ENCODE data around the gene INTU.

- TF ChIP-seq CTCF (IDR thresholded peaks at IDR 0.05; ENCODE audit: low read depth, low read length, missing input control) (no peak), SP1 (IDR thresholded peaks at IDR 0.05) (no peak), YY1 (IDR thresholded peaks at IDR 0.05) (no peak), JUND (IDR thresholded peaks at IDR 0.05) (no peak), RXRA (IDR thresholded peaks at IDR 0.05) (no peak), REST (IDR thresholded peaks at IDR 0.05) (no peak)
Observed at GRCh38 chr4:127730142-127730913, 97.6 kb downstream of the INTU start, which contains the start of gene SLC25A31.
